Measurements from ENCODE around the gene PRG2.
"Not testable (repeated sequence)": the region's sequence is repeated elsewhere in the genome, so short reads cannot be mapped to it uniquely, and the experiment has no call there.

Gene PRG2

GRCh38 chr11:57419146-57419545 is 28.7 kb upstream of the PRG2 start:
- DNase-seq (ENCODE audit: low spot score), result no peak

- no peak for DNase-seq (ENCODE audit: low spot score)
These were observed 27.7 kb upstream of the PRG2 start for GRCh38 chr11:57418131-57418530.

- no peak for DNase-seq (ENCODE audit: low spot score)
These were observed 26.6 kb upstream of the PRG2 start for GRCh38 chr11:57417056-57417455.

GRCh38 chr11:57416436-57416835 is 26.0 kb upstream of the PRG2 start:
- DNase-seq (ENCODE audit: low spot score), result no peak

- DNase-seq (ENCODE audit: low spot score), result no peak
These were observed 24.3 kb upstream of the PRG2 start for GRCh38 chr11:57414612-57415212.

GRCh38 chr11:57413681-57414080 is 23.2 kb upstream of the PRG2 start:
- no peak for DNase-seq (ENCODE audit: low spot score)

- DNase-seq (ENCODE audit: low spot score), result no peak
These were observed 19.8 kb upstream of the PRG2 start for GRCh38 chr11:57410287-57410686.

GRCh38 chr11:57409321-57410100 is 19.1 kb upstream of the PRG2 start:
- no peak for DNase-seq (ENCODE audit: low spot score)

GRCh38 chr11:57408771-57409170 is 18.3 kb upstream of the PRG2 start:
- no peak for DNase-seq (ENCODE audit: low spot score)

GRCh38 chr11:57407941-57408475 is 17.6 kb upstream of the PRG2 start:
- no peak for DNase-seq (ENCODE audit: low spot score)

GRCh38 chr11:57407010-57407920 is 16.8 kb upstream of the PRG2 start:
- DNase-seq (ENCODE audit: low spot score), result no peak

GRCh38 chr11:57406337-57406904 is 16.0 kb upstream of the PRG2 start:
- DNase-seq (ENCODE audit: low spot score), result peak; percentile 21

GRCh38 chr11:57405271-57405860 is 14.9 kb upstream of the PRG2 start:
- no peak for DNase-seq (ENCODE audit: low spot score)

GRCh38 chr11:57403802-57404147 is 13.3 kb upstream of the PRG2 start:
- no peak for DNase-seq (ENCODE audit: low spot score)

GRCh38 chr11:57403003-57403801 is 12.8 kb upstream of the PRG2 start:
- DNase-seq (ENCODE audit: low spot score), result not testable (repeated sequence)

GRCh38 chr11:57402188-57403002 is 11.9 kb upstream of the PRG2 start:
- DNase-seq (ENCODE audit: low spot score), result no peak

GRCh38 chr11:57399972-57400578 is 9.6 kb upstream of the PRG2 start:
- DNase-seq (ENCODE audit: low spot score), result no peak

- DNase-seq (ENCODE audit: low spot score), result no peak
These were observed 8.8 kb upstream of the PRG2 start for GRCh38 chr11:57399221-57399620.

- no peak for DNase-seq (ENCODE audit: low spot score)
These were observed 7.0 kb upstream of the PRG2 start for GRCh38 chr11:57397394-57397990.
